GM12878 (cell line): ENCODE results near the gene SLC9A3. TPM values are rescaled to one million over a fixed set of nuclear protein-coding genes. Genes with fewer than 3 reads are reported as not detected.

Experiments used
- BMI1 ChIP-seq: fragments of 450-650 bp; IDR thresholded peaks from 2 replicates; pipeline ENCODE4 v1.6.1; 2016; ENCODE audit warnings: mild to moderate bottlenecking, moderate library complexity, borderline replicate concordance
- FOS ChIP-seq: IDR thresholded peaks from 3 replicates; pipeline ENCODE4 v1.6.1; 2011; ENCODE audit warnings: borderline replicate concordance; ENCODE audit not compliant: insufficient read length; ENCODE audit errors: extremely low read depth
- KAT2A ChIP-seq: conservative IDR thresholded peaks from 2 replicates; pipeline ENCODE4 v1.6.1; 2011; ENCODE audit warnings: low read depth, low read length; ENCODE audit not compliant: control insufficient read depth
- NR2C2 ChIP-seq: IDR thresholded peaks from 2 replicates; pipeline ENCODE4 v1.6.1; 2011; ENCODE audit warnings: borderline replicate concordance, low read depth; ENCODE audit not compliant: control insufficient read depth, insufficient read length
- NR2F1 ChIP-seq: fragments of 450-650 bp; conservative IDR thresholded peaks from 2 replicates; pipeline ENCODE4 v1.6.1; 2017; ENCODE audit warnings: mild to moderate bottlenecking
- POU2F2 ChIP-seq: IDR thresholded peaks from 3 replicates; pipeline ENCODE4 v1.6.1; 2011; ENCODE audit warnings: low read depth, mild to moderate bottlenecking, low read length, borderline replicate concordance
- RAD21 ChIP-seq: IDR thresholded peaks from 2 replicates; pipeline ENCODE4 v1.6.1; 2011; ENCODE audit warnings: mild to moderate bottlenecking, low read depth, low read length, moderate library complexity; ENCODE audit not compliant: insufficient read depth
- STAT1 ChIP-seq: fragments of 450-650 bp; conservative IDR thresholded peaks from 2 replicates; pipeline ENCODE4 v1.6.1; 2014; ENCODE audit warnings: antibody characterized with exemption, mild to moderate bottlenecking
- TAF1 ChIP-seq: IDR thresholded peaks from 2 replicates; pipeline ENCODE4 v1.6.1; 2011; ENCODE audit warnings: mild to moderate bottlenecking, low read depth, low read length, borderline replicate concordance
- ZBED1 ChIP-seq: IDR thresholded peaks from 2 replicates; pipeline ENCODE4 v1.6.1; 2016; ENCODE audit warnings: borderline replicate concordance
- ZBTB33 ChIP-seq: fragments of 450-650 bp; IDR thresholded peaks from 2 replicates; pipeline ENCODE4 v1.6.1; 2017; ENCODE audit warnings: mild to moderate bottlenecking
- ZNF207 ChIP-seq: fragments of 450-650 bp; IDR thresholded peaks from 2 replicates; pipeline ENCODE4 v1.6.1; 2014; ENCODE audit warnings: antibody characterized with exemption, mild to moderate bottlenecking, borderline replicate concordance
- ZNF274 ChIP-seq: IDR thresholded peaks from one replicate; pipeline ENCODE4 v1.8.0; 2011; ENCODE audit not compliant: insufficient read length, insufficient read depth
- ZZZ3 ChIP-seq: IDR thresholded peaks from 2 replicates; pipeline ENCODE4 v1.6.1; 2011; ENCODE audit warnings: low read depth; ENCODE audit not compliant: control insufficient read depth, insufficient read length
- polyA plus RNA-seq, 11 experiments: library from polyadenylated mRNA; depleted of rRNA in 4 of 11; unstranded in 6 of 11; stranded (reverse) in 5 of 11; fragments of >200 nt; fragmentation: Nextera tagmentation in 4 of 11; fragmentation: Illumina TruSeq in 1 of 11; extraction: Ambion mirVana in 4 of 11; extraction: Trizol in 1 of 11; gene quantifications; 1 replicate in 1 of 11; 2 replicates in 10 of 11; pipeline versions ENCODE4 v1.2.1 to v1.2.3, GENCODE V29; 2011 to 2016; ENCODE audit warnings: inconsistent platforms in 2 of 11, missing spikeins in 2 of 11, low read depth in 1 of 11
- total RNA-seq, 4 experiments: library from RNA; depleted of rRNA in 3 of 4; stranded (reverse); fragments of >200 nt in 3 of 4; fragmentation: Illumina TruSeq in 1 of 4; extraction: Trizol in 1 of 4; gene quantifications; 2 replicates each; pipeline versions ENCODE4 v1.2.1 to v1.2.3, GENCODE V29; 2013 to 2021
- TF ChIP-seq, protein P1 (sequence below): fragments of 450-650 bp; IDR thresholded peaks from 2 replicates; pipeline ENCODE4 v1.6.1; 2018; ENCODE audit warnings: mild to moderate bottlenecking, low read depth, moderate library complexity; ENCODE audit not compliant: partially characterized antibody
- TF ChIP-seq, protein P2 (sequence below): fragments of 450-650 bp; IDR thresholded peaks from 2 replicates; pipeline ENCODE4 v1.6.1; 2016; ENCODE audit warnings: mild to moderate bottlenecking
- TF ChIP-seq, protein P3 (sequence below): fragments of 450-650 bp; IDR thresholded peaks from 2 replicates; pipeline ENCODE4 v1.6.1; 2018; ENCODE audit warnings: borderline replicate concordance, mild to moderate bottlenecking; ENCODE audit not compliant: partially characterized antibody
- TF ChIP-seq, protein P4 (sequence below): fragments of 450-650 bp; IDR thresholded peaks from 2 replicates; pipeline ENCODE4 v1.6.1; 2017; ENCODE audit warnings: borderline replicate concordance

SLC9A3 gene
- total and polyA plus RNA-seq, 10 of the 15 experiments (the other 5 are each of a cell fraction or from before 2014, with no cell fraction given): 0.04 to 5.2 (median 2.3) TPM; not detected in 1

GRCh38 chr5:463952-464351, 60.3 kb downstream of the SLC9A3 start (continued):
- TF ChIP-seq, protein P1, sequence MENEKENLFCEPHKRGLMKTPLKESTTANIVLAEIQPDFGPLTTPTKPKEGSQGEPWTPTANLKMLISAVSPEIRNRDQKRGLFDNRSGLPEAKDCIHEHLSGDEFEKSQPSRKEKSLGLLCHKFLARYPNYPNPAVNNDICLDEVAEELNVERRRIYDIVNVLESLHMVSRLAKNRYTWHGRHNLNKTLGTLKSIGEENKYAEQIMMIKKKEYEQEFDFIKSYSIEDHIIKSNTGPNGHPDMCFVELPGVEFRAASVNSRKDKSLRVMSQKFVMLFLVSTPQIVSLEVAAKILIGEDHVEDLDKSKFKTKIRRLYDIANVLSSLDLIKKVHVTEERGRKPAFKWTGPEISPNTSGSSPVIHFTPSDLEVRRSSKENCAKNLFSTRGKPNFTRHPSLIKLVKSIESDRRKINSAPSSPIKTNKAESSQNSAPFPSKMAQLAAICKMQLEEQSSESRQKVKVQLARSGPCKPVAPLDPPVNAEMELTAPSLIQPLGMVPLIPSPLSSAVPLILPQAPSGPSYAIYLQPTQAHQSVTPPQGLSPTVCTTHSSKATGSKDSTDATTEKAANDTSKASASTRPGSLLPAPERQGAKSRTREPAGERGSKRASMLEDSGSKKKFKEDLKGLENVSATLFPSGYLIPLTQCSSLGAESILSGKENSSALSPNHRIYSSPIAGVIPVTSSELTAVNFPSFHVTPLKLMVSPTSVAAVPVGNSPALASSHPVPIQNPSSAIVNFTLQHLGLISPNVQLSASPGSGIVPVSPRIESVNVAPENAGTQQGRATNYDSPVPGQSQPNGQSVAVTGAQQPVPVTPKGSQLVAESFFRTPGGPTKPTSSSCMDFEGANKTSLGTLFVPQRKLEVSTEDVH: no peak
- TF ChIP-seq, protein P2, sequence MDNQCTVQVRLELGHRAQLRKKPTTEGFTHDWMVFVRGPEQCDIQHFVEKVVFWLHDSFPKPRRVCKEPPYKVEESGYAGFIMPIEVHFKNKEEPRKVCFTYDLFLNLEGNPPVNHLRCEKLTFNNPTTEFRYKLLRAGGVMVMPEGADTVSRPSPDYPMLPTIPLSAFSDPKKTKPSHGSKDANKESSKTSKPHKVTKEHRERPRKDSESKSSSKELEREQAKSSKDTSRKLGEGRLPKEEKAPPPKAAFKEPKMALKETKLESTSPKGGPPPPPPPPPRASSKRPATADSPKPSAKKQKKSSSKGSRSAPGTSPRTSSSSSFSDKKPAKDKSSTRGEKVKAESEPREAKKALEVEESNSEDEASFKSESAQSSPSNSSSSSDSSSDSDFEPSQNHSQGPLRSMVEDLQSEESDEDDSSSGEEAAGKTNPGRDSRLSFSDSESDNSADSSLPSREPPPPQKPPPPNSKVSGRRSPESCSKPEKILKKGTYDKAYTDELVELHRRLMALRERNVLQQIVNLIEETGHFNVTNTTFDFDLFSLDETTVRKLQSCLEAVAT: 0 out of 2 replicates have a peak, but pooled peaks have one; percentile 24
- TF ChIP-seq ZNF274 (no peak), ZBED1 (0 out of 2 replicates have a peak, but pooled peaks have one; percentile 29), KAT2A (no peak), ZBTB33 (no peak), STAT1 (no peak), BMI1 (no peak), TAF1 (no peak), RAD21 (no peak), ZZZ3 (no peak), ZNF207 (no peak), NR2F1 (no peak), POU2F2 (peak; percentile 58; the same call in 1 of the 3 replicates), FOS (no peak), NR2C2 (no peak)
- TF ChIP-seq, protein P3, sequence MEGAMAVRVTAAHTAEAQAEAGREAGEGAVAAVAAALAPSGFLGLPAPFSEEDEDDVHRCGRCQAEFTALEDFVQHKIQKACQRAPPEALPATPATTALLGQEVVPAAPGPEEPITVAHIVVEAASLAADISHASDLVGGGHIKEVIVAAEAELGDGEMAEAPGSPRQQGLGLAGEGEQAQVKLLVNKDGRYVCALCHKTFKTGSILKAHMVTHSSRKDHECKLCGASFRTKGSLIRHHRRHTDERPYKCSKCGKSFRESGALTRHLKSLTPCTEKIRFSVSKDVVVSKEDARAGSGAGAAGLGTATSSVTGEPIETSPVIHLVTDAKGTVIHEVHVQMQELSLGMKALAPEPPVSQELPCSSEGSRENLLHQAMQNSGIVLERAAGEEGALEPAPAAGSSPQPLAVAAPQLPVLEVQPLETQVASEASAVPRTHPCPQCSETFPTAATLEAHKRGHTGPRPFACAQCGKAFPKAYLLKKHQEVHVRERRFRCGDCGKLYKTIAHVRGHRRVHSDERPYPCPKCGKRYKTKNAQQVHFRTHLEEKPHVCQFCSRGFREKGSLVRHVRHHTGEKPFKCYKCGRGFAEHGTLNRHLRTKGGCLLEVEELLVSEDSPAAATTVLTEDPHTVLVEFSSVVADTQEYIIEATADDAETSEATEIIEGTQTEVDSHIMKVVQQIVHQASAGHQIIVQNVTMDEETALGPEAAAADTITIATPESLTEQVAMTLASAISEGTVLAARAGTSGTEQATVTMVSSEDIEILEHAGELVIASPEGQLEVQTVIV: no peak
- TF ChIP-seq, protein P4, sequence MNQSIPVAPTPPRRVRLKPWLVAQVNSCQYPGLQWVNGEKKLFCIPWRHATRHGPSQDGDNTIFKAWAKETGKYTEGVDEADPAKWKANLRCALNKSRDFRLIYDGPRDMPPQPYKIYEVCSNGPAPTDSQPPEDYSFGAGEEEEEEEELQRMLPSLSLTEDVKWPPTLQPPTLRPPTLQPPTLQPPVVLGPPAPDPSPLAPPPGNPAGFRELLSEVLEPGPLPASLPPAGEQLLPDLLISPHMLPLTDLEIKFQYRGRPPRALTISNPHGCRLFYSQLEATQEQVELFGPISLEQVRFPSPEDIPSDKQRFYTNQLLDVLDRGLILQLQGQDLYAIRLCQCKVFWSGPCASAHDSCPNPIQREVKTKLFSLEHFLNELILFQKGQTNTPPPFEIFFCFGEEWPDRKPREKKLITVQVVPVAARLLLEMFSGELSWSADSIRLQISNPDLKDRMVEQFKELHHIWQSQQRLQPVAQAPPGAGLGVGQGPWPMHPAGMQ: no peak
